GM21825 (cell line): ENCODE measurements around the gene CCNQ.

ENCODE experiments used
- ATAC-seq: cut with Tn5 transposase; IDR thresholded peaks from one replicate; pipeline ENCODE4 v1.9.1; 2021; ENCODE audit warnings: mild to moderate bottlenecking, moderate library complexity; ENCODE audit not compliant: unreplicated experiment

CCNQ gene

GRCh38 chrX:153546386-153546785 lies 52.6 kb downstream of the CCNQ start:
- ATAC-seq: no peak

DNA sequence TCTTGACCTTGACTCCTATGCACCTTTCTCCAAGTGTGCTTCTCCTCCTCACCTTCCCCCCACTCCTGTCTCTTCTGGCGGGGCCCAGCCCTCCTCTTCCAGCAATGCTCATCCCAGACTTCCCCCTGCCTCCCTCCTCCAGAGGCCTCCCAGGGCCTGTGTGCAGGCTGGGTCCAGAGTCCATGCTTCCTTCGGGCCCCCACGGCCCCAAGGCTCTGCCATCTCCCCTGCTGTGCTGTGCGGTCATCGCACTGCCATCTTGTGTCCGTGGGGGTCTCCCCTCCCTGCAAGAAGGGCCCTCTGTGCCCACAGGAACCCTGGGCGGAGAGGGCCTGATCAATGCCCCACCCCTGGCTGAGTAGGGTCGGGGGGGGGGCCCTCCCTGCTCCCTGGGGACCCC lies 54.2 kb downstream of the CCNQ start:
- no peak for ATAC-seq

DNA sequence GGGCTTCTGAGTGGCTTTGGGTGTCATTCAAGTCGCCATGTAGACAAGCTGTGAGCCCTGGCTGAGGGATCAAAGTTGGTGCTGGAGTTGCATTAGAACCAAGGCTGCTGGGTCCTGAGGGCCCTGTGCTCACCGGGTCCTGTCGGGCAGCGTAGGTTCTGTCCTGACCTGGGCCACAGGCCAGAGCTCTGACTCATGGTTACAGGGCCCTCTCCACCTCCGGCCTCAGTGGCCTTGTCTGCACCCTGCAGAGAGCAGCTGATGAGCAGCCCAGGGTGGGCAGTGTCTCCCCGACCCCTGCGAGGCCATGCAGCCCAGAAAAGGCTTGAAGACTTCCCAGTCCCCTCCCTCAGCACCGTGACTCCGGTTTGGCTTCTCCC lies 59.0 kb downstream of the CCNQ start:
- ATAC-seq: no peak

DNA sequence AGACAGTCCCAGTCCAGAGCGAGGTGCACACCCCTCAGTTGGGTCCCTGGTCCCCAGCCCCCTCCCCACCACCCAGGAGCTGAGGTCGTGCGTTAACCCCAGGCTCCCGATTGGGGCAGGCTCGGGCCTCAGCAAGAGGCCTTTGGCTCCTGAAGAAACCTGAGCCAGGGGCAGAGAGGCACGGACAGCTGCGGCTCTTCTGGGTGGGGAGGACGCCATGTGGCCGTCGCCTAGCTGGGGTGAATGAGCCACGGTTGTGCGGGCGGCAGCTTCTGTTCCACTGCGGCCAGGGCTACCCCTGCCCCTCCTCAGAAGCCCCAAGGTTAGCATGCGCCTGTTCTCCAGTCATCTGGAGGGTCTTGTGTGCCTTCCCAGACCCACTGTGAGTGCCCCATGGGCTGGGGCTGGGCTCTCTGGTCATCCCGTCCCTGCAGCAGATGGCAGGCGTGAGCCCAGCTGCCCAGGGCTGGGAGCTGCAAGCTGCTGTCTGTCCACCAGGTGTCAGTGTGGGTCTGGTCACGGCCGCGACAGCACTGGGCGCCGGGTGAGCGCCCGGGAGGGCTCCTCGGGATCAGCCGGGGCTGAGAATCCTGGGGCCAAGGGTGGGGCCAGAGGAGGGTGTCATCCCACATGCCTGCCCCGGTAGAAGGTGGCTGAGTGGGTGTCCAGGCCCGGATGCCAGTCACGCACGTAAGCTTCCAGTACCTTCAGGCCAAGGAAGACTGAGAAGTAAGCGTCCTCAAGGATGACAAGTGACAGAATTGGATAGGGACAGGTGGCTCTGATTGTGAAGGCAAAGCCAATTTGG lies 59.6 kb downstream of the CCNQ start:
- ATAC-seq: peak; percentile 70

GRCh38 chrX:153538424-153538823 lies 60.5 kb downstream of the CCNQ start:
- no peak for ATAC-seq
